Transverse colon (tissue), 4 donors: ENCODE results near the gene NUDCD3.

Experiments used
- CTCF ChIP-seq, 5 experiments: fragments of 200-600 bp in 3 of 5; fragments of 450-650 bp in 2 of 5; sonication (generic) in 3 of 5; IDR thresholded peaks; 1 replicate in 2 of 5; 2 replicates in 3 of 5; pipeline ENCODE4 v1.5.1; 2016 to 2017; ENCODE audit warnings: antibody characterized with exemption in 5 of 5, inconsistent platforms in 3 of 5, mild to moderate bottlenecking in 2 of 5, moderate library complexity in 1 of 5
- EP300 ChIP-seq: sonication (generic); formaldehyde crosslinking; IDR thresholded peaks from one replicate; pipeline ENCODE4 v1.6.1; 2017; ENCODE audit warnings: antibody characterized with exemption, low read depth
- POLR2A ChIP-seq: fragments of 450-650 bp; IDR thresholded peaks from one replicate; pipeline ENCODE4 v1.6.1; 2016; ENCODE audit warnings: antibody characterized with exemption, mild to moderate bottlenecking, moderate library complexity
- POLR2AphosphoS5 ChIP-seq, 3 donors: sonication (generic); formaldehyde crosslinking; IDR thresholded peaks; one replicate each; pipeline ENCODE4 v1.6.1; 2016; ENCODE audit warnings: antibody characterized with exemption in 3 of 3

- TF ChIP-seq CTCF (IDR thresholded peaks at IDR 0.05) (no peak), EP300 (no peak), POLR2AphosphoS5 (IDR thresholded peaks at IDR 0.05) (no peak), POLR2A (no peak)
Observed at GRCh38 chr7:44534087-44534486, 43.6 kb upstream of the NUDCD3 start.
